Activated CD4-positive, alpha-beta T cell treated with anti-CD3 and anti-CD28 coated beads, Interleukin-2, amount 50 U/mL, for 16 hours (primary cell): Measurements from ENCODE around the gene UNC79.
"Not testable (repeated sequence)": the region's sequence is repeated elsewhere in the genome, so short reads cannot be mapped to it uniquely, and the experiment has no call there.

Experiments used
- DNase-seq: peaks from one replicate; pipeline ENCODE4 v3.0.0-alpha.2; 2020

UNC79 gene

DNA sequence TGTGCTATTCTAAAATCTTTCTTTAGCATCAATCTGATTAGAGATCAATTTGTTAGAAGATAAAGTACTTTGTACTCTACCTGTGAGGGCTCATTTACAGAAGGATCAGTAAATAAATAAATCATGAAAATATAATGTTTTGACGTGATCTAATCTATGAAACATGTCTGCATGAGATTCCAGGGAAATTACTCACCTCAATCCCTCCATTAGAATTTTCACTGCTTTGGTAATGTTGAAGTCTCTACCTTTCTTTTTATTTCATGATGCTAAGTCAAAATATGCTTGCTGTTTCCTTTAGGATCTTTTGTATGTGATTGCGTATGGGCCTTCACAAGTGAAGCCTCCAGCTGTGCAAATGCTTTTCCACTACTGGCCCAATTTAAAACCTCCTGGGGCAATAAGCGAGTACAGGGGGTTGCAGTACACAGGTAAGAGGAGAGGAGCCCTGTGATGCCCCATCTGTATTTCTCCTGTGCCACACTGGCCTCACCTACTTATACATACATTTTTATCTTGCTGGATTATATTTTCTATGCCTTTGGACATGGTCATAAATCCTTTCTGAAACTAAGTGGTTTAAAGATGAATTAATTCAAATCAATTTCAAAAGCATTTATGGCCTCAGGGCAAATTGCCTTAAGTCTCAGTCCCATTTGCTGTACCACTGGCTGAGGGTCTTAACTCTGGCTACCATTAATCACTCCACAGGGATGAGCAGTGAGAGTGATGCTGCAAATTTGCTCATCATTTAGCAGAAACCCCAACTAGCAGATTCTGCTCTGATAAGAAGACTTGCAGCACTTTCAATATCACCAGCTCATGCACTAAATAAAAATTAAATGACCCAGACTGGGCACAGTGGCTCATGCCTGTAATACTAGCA, 66.4 kb downstream of the UNC79 start:
- no peak for DNase-seq

DNA sequence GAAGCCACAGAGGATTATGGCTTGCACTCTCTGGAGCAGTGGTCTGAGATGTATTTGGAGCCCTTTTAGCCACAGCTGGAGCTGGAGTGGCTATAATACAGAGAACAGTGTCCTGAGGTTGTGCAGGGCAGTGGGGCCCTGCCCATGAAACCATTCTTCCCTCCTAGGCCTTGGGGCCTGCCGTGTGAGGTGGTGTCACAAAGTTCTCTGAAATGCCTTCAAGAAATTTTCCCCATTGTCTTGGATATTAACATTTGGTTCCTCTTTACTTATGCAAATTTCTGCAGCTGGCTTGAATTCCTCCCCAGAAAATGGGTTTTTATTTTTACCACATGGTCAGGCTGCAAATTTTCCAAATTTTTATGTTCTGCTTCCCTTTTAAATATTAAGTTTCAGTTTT, 79.3 kb downstream of the UNC79 start:
- no peak for DNase-seq

DNA sequence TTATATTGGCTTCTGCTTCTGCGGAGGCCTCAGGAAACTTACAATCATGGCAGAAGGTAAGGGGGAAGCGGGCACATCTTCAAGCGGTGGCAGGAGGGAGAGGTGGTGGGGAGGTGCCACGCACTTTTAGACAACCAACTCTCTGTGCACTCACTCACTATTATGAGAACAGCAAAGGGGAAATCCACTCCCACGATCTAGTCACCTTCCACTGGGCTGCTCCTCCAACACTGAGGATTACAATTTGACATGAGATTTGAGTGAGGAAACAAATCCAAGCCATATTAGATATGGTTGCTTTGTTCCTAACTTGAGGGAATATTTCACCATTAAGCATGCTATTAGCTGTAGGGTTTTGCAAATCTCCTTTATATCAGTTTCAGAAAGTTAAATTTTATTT, 80.3 kb downstream of the UNC79 start:
- no peak for DNase-seq

GRCh38 chr14:93520053-93520607, 89.4 kb downstream of the UNC79 start:
- no peak for DNase-seq

DNA sequence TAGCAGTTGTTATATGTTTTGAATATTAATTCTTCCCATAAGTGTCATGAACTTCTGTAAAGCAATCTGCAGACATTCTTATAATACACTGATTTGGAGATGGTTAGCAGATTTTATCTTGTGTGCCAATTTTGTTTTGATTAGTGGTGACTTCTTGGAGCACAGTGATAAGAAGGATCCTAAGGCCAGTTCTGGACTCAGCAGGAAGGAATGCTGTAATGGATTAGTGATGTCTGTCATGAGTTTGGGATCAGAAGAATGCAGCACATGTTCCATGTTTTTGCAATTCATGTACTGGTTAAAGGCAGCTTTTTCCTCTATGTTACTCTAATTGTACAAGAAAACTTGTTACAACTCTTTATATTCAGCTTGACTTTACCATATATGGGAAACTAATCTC, 91.5 kb downstream of the UNC79 start:
- DNase-seq: no peak

DNA sequence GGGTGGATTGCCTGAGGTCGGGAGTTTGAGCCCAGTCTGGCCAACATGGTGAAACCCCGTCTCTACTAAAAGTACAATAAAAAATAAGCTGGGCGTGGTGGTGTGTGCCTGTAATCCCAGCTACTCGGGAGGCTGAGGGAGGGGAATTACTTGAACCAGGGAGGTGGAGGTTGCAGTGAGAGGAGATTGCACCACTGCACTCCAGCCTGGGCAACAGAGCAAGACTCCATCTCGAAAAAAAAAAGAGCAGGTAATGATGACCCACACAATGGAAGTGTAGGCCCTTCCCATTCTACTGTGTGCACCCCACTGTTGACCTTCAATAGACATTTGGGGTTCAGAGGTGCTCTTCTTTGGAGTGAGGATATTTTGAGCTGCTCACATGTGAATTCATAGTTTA, 94.5 kb downstream of the UNC79 start:
- not testable (repeated sequence) for DNase-seq

GRCh38 chr14:93525696-93526451, 95.1 kb downstream of the UNC79 start:
- DNase-seq: no peak

DNA sequence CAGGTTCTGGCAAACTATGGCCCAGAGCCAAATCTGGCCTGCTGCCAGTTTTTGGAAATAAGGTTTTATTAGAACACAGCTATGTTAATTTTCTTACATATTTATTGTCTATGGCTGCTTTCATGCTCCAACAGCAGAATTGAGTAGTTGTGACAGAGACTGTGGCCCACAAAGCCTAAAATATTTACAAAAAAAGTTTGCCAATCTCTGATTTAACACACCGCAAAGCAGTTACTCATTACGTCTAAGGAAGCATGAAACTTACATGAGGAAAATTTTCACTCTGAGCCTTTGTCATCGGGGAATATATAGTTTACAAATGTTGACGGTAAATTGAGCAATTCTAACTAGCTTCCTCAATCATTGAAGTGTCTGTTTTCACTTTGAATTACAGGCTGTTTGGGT, 96.5 kb downstream of the UNC79 start:
- no peak for DNase-seq

- DNase-seq: no peak
Observed at GRCh38 chr14:93528884-93529558, 98.3 kb downstream of the UNC79 start.

DNA sequence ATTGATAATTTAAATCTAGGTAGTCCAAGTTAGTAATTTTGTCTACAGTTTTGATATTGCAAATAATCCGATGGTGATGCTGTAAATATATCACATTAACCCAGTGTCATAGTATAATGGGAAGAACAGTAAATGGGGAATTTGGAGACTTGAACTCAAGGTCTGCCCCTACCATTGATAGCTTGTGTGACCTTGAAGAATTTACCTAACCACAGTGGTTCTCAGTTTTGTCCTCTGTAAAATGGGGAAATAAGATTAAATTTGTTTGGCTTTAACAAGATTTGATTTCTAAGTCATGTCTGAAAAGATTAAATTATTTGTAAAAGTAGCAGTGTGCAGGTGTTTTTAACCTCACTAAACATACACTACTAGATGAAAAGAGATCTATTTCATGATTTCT, 100.9 kb downstream of the UNC79 start:
- no peak for DNase-seq

- no peak for DNase-seq
Observed at GRCh38 chr14:93532541-93532940, 101.8 kb downstream of the UNC79 start.

GRCh38 chr14:93533437-93533836, 102.7 kb downstream of the UNC79 start:
- DNase-seq: no peak

DNA sequence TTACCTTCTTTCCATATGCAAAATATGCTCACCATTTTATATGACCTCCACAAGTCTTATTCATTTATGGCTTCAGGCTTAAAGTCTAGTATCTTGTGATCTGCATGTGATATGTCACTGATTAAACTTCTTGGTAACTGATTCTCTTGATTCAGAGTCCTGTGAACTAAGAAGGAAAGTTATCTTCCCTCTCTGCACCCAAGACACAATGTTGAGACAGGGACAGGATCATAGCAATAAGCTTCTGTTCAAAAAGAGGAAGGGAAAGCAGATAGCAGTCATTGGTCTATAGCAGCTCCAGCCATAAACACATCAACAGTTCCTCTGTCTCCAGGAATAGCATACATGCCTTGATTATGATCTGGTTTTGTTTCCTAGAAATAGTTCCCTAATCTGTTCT, 103.1 kb downstream of the UNC79 start:
- DNase-seq: no peak

GRCh38 chr14:93535537-93535936, 104.8 kb downstream of the UNC79 start:
- DNase-seq: no peak

DNA sequence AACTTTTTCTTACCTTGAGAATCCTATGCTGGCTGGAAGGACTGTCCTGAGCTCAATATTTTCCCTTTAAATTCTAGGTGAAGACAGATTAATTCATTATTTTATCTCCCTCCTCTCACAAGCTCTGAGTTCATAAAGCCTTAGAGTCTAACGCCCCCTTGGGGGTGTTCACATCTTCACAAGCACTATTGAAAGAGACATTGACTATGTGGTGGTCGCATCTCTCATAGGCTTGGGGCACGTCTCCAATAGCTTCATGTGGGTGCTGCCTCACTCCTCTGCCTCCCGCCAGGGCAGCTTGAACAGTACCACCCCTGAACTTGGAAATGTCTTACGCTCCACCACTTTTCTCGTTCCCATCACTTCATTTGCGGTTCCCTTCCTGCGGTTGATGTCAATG, 106.2 kb downstream of the UNC79 start:
- no peak for DNase-seq

DNA sequence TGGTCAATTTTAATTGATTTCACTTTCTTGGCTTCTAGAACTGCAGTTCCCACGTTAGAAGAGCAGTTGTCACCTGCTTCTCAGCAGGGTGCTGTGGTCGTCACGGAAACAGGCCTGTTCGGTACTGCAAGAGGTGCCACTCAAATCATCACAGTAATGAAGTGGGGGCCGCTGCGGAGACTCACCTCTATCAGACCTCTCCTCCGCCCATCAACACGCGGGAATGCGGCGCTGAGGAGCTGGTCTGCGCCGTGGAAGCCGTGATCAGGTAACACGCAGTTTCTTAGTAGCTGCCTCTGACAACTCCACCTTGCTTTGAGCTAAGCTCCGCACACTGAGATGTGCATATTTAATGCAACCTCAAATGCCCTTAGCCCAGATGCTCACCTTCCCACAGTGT, 107.2 kb downstream of the UNC79 start:
- DNase-seq: no peak

GRCh38 chr14:93538413-93538812, 107.7 kb downstream of the UNC79 start:
- no peak for DNase-seq

DNA sequence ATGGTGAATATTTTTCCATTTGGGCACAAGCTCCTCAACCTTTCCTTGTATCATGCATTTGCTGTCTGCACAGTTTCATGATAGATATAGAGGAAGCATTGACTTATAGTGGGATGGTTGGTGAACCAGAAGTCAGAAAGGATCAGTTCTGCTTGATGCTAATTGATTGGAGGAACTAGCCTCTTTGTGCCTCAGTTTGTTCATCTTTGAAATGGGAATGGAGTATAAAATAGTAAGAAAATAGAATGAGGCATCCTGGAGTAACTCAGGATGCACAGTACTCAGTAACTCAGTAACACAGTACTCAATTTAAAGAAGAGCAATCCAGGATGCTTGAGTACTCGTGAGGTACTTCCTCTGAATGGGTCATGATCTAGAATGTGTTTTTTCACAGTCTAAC, 109.5 kb downstream of the UNC79 start:
- DNase-seq: no peak

- DNase-seq: peak; percentile 5
Observed at GRCh38 chr14:93543766-93544165, 113.0 kb downstream of the UNC79 start.

- DNase-seq: no peak
Observed at GRCh38 chr14:93544212-93544611, 113.5 kb downstream of the UNC79 start.

- DNase-seq: no peak
Observed at GRCh38 chr14:93546642-93547041, 115.9 kb downstream of the UNC79 start.

GRCh38 chr14:93548102-93548843, 117.5 kb downstream of the UNC79 start:
- DNase-seq: no peak

DNA sequence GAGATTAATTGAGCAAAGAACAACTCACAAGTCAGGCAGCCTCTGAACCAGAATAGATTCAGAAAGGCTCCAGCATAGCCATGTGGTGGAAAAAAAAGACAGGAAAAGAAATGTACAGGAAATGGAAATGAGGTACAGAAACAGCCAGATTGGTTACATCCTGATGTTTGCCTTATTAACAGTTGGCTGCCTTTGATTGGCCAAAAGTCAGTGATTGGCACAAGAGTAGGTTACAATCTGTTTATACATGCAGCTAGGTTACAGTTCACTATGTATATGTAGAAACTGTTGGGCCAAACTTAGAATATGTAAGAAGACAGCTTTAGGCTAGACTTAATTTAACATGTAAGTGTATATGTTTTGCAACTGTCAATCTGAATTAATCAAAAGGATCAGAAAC, 118.9 kb downstream of the UNC79 start:
- DNase-seq: no peak
